Measurements from ENCODE around the gene TBX21. TPM values are rescaled to one million over a fixed set of nuclear protein-coding genes. Genes with fewer than 3 reads are reported as not detected.

The TBX21 gene
- polyA plus RNA-seq, 3 donors from 2014 or later: 199 to 385 (median 225) TPM

DNA sequence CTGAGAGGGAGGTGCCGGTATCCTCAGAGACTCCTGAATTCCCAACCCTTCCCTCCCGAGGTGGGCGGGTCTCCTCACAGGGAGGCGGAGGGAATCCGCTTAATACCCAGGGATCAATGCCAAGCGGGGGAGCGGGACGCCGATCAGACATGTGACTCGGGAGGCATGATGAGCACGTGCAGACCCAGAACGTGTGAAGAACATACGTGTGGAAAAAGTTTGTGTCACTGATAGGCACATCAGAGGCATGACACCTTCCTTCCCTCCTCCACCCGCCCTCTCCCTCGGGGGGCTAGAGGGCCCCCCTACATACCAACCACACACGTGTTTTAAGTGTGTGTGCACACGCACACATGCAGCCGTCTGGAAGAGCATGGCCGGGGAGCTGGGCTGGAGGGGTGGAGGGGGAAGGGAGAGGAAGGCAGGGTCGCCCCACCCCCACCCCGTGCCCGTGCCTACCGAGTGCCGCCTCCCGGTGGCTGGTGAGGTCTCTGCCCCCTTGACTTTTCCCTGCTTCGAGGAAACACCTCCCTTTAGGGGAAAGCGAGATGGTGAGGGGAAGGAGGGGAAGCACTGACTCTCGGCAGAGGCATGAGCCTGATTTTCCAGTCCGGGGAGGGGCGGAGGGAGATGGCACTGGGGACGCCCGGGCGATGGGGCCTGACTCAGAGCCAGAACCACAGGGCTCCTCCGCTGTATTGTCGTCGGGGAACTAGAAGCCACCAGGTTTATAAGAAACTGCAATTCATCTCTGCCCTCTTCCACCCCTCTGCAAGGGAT lies 12.1 kb upstream of the TBX21 start:
- Mint-ChIP-seq H3K4me3 (peak overlapping the region; percentile 61 to 91 (median 82)), H3K4me1 (peaks cover 84 to 89% of the 10 kb centered on the region in 2 donors), H3K9me3 (no peaks in the 10 kb centered on the region), H3K27me3 (ENCODE audit: low read depth in 3 of 3) (peaks cover 3 to 9% (median 7%) of the 10 kb centered on the region in 3 donors), H3K36me3 (no peaks in the 10 kb centered on the region), H3K27ac (peak overlapping the region; percentile 59 to 99 (median 94))
- peak in 2 of 3 donors; percentile 53 to 67 for DNase-seq

DNA sequence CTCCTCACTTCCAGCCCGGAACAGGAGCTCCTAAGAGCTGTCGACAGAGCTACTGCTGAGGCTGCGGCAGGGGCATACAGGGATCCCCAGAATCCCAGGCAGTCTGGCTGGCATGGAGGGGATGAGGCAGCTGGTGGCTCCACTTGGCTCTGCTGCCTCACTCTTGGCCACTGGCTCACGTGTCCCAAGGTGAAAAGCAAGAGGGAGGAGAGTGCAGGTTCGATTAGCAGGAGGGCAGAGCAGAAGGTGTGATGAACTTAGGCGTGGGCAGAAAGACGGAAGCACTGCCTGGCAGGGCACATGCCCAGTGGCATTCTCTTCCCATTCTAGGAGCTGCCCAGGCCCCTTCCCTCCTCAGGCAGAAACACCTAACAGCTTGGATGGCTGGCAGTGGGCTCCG lies 11.3 kb upstream of the TBX21 start:
- no peaks in the 10 kb centered on the region for H3K36me3 Mint-ChIP-seq
- peak overlapping the region in 5 of 6 donors; percentile 82 to 99 (median 95) for H3K27ac Mint-ChIP-seq
- DNase-seq: no peak
- no peaks in the 10 kb centered on the region for H3K9me3 Mint-ChIP-seq
- peaks cover 4 to 9% (median 7%) of the 10 kb centered on the region in 3 donors for H3K27me3 Mint-ChIP-seq (ENCODE audit: low read depth in 3 of 3)
- peak overlapping the region; percentile 61 to 91 (median 82) for H3K4me3 Mint-ChIP-seq
- peaks cover 84 to 89% of the 10 kb centered on the region in 2 donors for H3K4me1 Mint-ChIP-seq

DNA sequence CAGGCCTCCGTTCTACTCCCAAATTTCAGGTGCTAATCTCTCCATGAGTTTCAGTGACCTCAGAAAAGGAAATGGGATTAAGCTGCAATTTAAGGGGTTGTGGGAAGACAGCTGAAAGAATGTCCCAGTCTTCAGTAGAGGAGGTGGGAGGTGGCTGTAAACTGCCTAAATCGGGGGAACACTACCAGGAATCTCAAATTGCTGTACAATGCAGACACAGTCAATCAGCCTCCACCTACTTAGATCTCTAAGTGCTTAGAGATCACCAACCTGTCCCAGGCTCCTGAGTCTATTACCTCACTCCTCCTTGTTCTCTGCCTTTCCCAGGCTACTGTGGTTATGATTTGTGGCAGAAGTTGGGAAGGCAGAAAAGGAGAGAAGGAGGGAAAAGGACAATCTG lies 8.3 kb upstream of the TBX21 start:
- Mint-ChIP-seq H3K9me3 (no peaks in the 10 kb centered on the region), H3K4me1 (peaks cover 84 to 89% of the 10 kb centered on the region in 2 donors), H3K36me3 (no peaks in the 10 kb centered on the region), H3K4me3 (peak overlapping the region; percentile 50 to 82 (median 72)), H3K27ac (peak overlapping the region; percentile 29 to 89 (median 68)), H3K27me3 (ENCODE audit: low read depth in 3 of 3) (peaks cover 2 to 4% (median 2%) of the 10 kb centered on the region in 3 donors)
- DNase-seq: no peak

DNA sequence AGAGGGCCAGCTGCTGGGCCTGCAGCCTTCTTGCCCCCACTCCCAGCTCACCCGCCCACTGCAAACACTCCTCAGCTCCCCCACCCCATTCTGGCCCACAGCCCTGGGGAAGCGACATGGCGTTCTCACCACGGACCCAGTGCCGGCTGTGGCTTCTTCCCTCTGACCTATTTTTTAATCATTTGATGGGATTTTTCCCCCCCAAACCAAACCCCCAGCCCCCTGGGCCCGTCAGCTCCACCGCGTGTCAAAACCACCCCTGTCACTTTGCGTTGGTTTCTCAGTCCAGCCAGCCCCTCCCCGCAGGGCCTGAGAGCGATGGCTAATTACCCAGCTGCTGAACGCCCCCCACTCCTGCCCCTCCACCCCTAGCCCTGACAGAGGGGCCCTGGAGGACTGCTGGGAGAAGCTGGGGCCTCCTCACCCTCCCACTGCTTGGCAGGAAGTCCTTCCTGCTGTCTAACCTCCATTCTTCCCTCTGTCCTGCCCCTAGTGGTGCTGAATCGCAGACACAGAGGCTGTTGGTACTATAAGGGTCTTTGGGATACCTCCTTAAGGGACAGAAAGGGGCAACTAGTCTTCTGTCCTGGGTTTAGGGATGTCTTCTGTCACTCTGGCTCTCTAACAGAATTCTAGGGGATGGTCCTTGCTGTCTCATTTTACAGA lies 7.5 kb upstream of the TBX21 start:
- H3K9me3 Mint-ChIP-seq: no peaks in the 10 kb centered on the region
- peak overlapping the region; percentile 36 to 89 (median 82) for H3K27ac Mint-ChIP-seq
- DNase-seq: peak in 1 of 3 donors; percentile 51
- H3K36me3 Mint-ChIP-seq: no peaks in the 10 kb centered on the region
- H3K4me3 Mint-ChIP-seq: peak overlapping the region; percentile 50 to 82 (median 72)
- H3K27me3 Mint-ChIP-seq (ENCODE audit: low read depth in 3 of 3): peaks cover 2 to 4% (median 2%) of the 10 kb centered on the region in 3 donors
- peaks cover 84 to 89% of the 10 kb centered on the region in 2 donors for H3K4me1 Mint-ChIP-seq

DNA sequence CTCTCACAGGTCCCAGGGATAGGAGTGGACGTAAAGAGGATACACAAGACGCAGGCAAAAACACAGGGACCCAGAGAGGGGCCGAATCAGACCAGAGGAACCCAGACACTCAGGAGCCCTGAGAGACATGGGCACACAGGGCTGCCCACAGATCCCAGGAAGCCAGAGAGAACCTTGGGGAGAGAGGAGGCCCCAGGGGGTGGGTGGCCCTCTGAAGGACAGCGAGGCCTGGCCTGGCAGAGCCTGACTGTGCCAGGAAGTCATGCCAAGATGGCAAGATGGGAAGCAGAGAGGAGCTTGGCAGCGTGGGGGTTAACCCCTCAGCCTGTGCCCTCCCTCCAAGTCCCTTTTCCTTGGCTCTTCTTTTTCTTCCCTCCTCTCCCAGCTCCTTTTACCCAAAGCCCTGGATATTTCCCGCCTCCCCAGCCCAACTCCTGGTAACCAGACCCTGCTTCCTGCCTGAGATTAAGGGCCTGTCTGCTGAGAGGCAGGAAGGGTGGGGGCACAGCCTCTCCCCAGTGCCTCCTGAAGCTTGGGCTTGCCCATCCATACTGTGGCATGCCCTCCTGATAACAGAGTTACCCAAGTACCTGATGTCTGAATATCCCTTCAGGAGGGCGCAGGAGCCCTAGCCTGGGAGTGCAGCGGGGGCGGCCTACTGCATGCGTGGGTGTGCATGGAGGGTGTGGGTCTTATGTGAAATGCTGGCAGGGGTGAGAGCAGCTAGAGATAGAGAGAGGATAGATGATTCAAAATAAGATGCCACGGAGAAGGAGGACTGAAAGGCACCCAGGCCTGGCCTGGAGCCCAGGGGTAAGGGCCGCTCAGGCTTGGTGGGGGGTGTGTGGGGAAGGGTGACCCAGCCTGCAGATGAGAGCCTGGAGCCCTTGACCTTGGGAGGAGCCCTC lies 6.0 kb upstream of the TBX21 start:
- H3K4me3 Mint-ChIP-seq: peak overlapping the region; percentile 20 to 82 (median 72)
- no peaks in the 10 kb centered on the region for H3K36me3 Mint-ChIP-seq
- peaks cover 2% of the 10 kb centered on the region in 3 donors for H3K27me3 Mint-ChIP-seq (ENCODE audit: low read depth in 3 of 3)
- H3K4me1 Mint-ChIP-seq: peaks cover 84 to 90% of the 10 kb centered on the region in 2 donors
- no peak for DNase-seq
- H3K27ac Mint-ChIP-seq: peak overlapping the region; percentile 36 to 91 (median 86)
- no peaks in the 10 kb centered on the region for H3K9me3 Mint-ChIP-seq

DNA sequence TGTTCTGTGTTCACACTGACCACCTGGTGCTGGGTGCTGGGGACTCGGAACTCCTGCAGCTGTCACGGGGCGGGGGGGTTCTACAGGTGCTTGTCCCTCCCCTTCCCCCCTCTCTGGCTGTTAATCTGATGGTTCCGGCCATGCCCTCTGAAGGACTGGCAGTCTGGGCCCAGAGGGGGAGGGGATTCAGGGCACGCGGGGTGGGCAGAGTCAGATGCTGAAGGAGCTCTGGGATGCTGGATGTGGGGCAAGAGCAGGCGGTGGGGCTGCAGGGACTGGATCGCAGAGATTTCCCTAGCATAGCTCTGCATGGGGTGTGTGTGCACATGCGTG lies 5.4 kb upstream of the TBX21 start:
- DNase-seq: no peak
- Mint-ChIP-seq H3K27me3 (ENCODE audit: low read depth in 3 of 3) (peaks cover 2 to 4% (median 4%) of the 10 kb centered on the region in 3 donors), H3K27ac (peak overlapping the region; percentile 10 to 98 (median 92)), H3K36me3 (no peaks in the 10 kb centered on the region), H3K4me3 (peak overlapping the region in 2 of 5 donors; percentile 6 to 97), H3K4me1 (peaks cover 87 to 92% of the 10 kb centered on the region in 2 donors), H3K9me3 (no peaks in the 10 kb centered on the region)

DNA sequence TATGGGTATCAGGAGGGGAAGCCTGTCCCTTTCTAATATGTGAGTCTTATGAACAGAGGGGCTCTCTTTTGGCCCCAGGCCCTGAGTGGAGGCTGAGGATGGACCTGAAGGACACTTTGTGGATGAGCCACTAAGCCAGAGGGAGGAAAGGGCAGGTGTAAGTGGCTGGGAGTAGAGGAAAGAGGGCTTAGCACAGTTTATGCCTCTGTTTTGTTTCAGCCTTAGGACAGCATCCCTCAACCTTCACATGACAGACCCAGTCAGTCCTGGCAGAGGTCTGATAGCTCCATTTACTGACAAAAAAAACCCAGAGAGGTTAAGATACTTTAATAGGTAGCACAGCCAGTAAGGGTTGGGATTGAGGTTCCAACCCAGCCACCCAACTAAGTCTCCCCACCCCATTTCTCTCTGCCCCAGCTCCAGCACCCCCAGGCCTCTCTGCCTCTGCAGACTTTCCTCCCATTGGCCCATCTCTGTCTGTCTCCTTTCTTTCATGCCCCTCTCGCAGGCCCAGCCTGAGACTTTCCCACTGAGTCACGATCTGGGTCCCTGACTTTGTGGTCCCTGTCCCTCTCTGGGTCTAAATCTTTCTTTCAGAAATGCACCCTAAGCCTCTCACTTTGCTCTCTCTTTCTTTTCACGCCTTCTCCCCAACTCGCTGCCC lies 4.7 kb upstream of the TBX21 start:
- H3K27me3 Mint-ChIP-seq (ENCODE audit: low read depth in 3 of 3): peaks cover 2 to 7% (median 4%) of the 10 kb centered on the region in 3 donors
- peaks cover 90 to 95% of the 10 kb centered on the region in 2 donors for H3K4me1 Mint-ChIP-seq
- no peak for DNase-seq
- peak overlapping the region; percentile 86 to 98 (median 94) for H3K27ac Mint-ChIP-seq
- H3K36me3 Mint-ChIP-seq: no peaks in the 10 kb centered on the region
- peak overlapping the region; percentile 58 to 97 (median 65) for H3K4me3 Mint-ChIP-seq
- H3K9me3 Mint-ChIP-seq: no peaks in the 10 kb centered on the region

DNA sequence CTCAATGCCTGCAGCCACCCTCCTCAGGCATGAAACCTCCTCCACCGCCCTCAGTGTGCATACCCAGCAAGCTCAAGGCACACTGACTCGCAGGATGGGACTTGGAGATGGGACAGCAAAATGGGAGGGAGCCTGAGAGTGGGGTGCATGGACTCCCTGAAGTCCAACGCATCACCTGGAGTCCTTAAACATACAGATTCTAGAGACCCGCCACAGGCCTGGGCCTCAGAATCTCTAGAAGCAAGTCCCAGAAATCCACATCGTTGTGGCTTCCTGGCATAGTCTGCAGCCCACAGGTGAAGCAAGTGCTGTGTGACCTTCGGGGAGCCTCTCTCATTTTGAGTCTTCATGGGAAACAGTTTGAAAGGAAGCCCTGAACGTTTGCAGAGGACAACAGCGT lies 3.6 kb upstream of the TBX21 start:
- Mint-ChIP-seq H3K4me1 (peaks cover 85% of the 10 kb centered on the region in 2 donors), H3K9me3 (peaks cover 0 to 5% (median 0%) of the 10 kb centered on the region in 6 donors), H3K27me3 (ENCODE audit: low read depth in 3 of 3) (peaks cover 8 to 15% (median 10%) of the 10 kb centered on the region in 3 donors), H3K4me3 (peak overlapping the region; percentile 42 to 97 (median 56)), H3K27ac (peak overlapping the region; percentile 85 to 98 (median 94)), H3K36me3 (peaks cover 7 to 8% (median 8%) of the 10 kb centered on the region in 3 donors)
- DNase-seq: no peak

DNA sequence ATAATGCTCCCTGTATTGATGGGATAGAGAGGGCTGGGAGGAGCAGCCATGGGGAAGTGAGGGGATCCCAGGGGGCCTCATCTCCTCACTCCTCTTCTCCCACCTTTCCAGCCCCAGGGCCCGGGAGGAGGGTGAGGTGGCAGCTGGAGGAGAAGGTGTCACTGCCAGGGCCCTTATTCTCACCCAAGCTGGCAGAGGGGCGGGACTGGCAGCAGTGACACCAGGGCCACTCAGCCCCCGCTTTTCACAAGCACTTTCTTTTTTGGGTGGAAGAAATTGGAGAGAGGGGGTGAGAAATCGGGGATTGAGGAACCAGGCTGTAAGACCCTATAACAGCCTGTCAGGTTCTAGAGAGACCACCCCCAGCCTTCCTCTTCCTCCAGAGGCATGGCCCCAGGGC lies 2.4 kb upstream of the TBX21 start:
- Mint-ChIP-seq H3K27ac (peak overlapping the region; percentile 91 to 98 (median 96)), H3K36me3 (peaks cover 13 to 20% (median 20%) of the 10 kb centered on the region in 3 donors), H3K27me3 (ENCODE audit: low read depth in 3 of 3) (peaks cover 12 to 22% (median 21%) of the 10 kb centered on the region in 3 donors), H3K4me1 (peaks cover 72 to 76% of the 10 kb centered on the region in 2 donors), H3K4me3 (peak overlapping the region; percentile 69 to 97 (median 91)), H3K9me3 (peaks cover 0 to 7% (median 0%) of the 10 kb centered on the region in 6 donors)
- no peak for DNase-seq

DNA sequence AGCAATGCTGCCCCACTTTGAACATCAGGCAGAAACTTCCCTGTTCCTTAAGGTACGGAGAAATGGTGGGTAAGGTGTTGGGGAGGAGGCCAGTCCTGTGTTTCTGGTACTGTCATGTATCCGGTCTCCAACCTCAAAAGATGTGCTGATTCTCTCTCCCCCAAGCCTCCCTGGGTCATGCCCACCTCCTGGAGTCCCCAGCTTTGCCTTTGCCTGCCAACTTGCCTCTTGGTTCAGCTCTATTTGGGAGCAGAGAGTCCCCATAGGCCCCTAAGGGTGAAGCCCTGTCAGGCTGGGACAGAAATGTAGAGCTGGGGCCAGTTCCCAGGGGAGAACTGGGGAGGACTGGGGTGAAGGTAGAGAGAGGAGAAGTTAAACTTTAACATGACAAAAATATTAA lies 1.6 kb upstream of the TBX21 start:
- Mint-ChIP-seq H3K36me3 (peaks cover 19 to 27% (median 27%) of the 10 kb centered on the region in 3 donors), H3K27me3 (ENCODE audit: low read depth in 3 of 3) (peaks cover 12 to 23% (median 20%) of the 10 kb centered on the region in 3 donors), H3K4me1 (peaks cover 72 to 74% of the 10 kb centered on the region in 2 donors), H3K9me3 (peaks cover 0 to 7% (median 0%) of the 10 kb centered on the region in 6 donors), H3K4me3 (peak overlapping the region; percentile 69 to 97 (median 91)), H3K27ac (peak overlapping the region; percentile 91 to 98 (median 96))
- DNase-seq: no peak

DNA sequence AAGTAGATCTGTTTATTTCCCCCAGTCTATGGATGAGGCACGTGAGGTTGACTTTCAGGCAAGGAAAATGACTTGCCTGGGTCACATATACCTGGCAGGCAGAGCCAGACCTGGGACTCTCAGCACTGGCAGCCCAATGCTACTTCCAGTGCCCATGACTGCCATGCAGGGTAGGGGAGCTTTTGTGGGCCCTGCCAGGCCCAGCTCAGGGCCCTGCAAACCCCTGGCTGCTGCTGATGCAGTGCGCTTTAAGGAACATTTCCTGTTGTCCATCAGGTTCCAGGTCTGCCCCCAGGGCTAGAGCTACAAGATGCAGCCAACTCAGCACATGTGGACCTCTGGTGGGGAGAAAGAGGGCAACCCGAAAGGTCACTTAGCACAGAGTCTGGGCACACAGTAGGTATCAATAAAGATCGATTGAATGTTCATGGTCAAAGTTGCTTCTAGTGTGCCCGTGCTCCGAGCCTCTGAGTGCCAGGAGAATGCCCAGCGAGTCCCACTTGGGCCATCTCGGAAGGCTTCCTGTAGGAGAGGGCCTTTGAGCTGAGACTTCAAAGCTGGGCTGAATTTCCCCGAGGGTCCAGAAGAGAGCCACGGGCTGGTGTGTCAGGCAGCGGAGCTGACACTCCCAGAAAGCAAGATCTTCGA lies 513 bp upstream of the TBX21 start:
- peaks cover 71 to 74% of the 10 kb centered on the region in 2 donors for H3K4me1 Mint-ChIP-seq

More for the DNA sequence above, 513 bp upstream of the TBX21 start:
- no peak for DNase-seq
- Mint-ChIP-seq H3K9me3 (peaks cover 0 to 7% (median 0%) of the 10 kb centered on the region in 6 donors), H3K27ac (peak overlapping the region; percentile 91 to 98 (median 96)), H3K36me3 (peaks cover 26 to 37% (median 35%) of the 10 kb centered on the region in 3 donors), H3K4me3 (peak overlapping the region; percentile 85 to 97 (median 93)), H3K27me3 (ENCODE audit: low read depth in 3 of 3) (peaks cover 12 to 23% (median 22%) of the 10 kb centered on the region in 3 donors)
